GM21390 (cell line): Measurements from ENCODE around the gene KLK6.

ENCODE experiments used
- ATAC-seq: cut with Tn5 transposase; IDR thresholded peaks from one replicate; pipeline ENCODE4 v1.9.1; 2021; ENCODE audit not compliant: unreplicated experiment

Gene KLK6

GRCh38 chr19:50969413-50969760 lies at the start of gene KLK6:
KLK6 (minus strand) TSS chr19:50969591; CDS start chr19:50968104, 1,487 bp downstream.
- no peak for ATAC-seq

GRCh38 chr19:51018745-51019543 lies 49.6 kb upstream of the KLK6 start:
- no peak for ATAC-seq

GRCh38 chr19:51016798-51017683 lies 47.6 kb upstream of the KLK6 start:
- ATAC-seq: no peak

- ATAC-seq: no peak
These were observed 46.4 kb upstream of the KLK6 start for GRCh38 chr19:51015691-51016267.

- no peak for ATAC-seq
These were observed 44.9 kb upstream of the KLK6 start for GRCh38 chr19:51014242-51014641.

- ATAC-seq: no peak
These were observed 43.3 kb upstream of the KLK6 start for GRCh38 chr19:51012661-51013190.

- no peak for ATAC-seq
These were observed 40.8 kb upstream of the KLK6 start for GRCh38 chr19:51010066-51010795.

- no peak for ATAC-seq
These were observed 39.9 kb upstream of the KLK6 start for GRCh38 chr19:51009061-51009891.

- ATAC-seq: no peak
These were observed 38.1 kb upstream of the KLK6 start for GRCh38 chr19:51007488-51007887.

GRCh38 chr19:51006406-51006805 lies 37.0 kb upstream of the KLK6 start:
- ATAC-seq: no peak

- no peak for ATAC-seq
These were observed 35.9 kb upstream of the KLK6 start for GRCh38 chr19:51005248-51005647.

- ATAC-seq: no peak
These were observed 33.9 kb upstream of the KLK6 start for GRCh38 chr19:51003316-51003715.

GRCh38 chr19:51002542-51003311 lies 33.3 kb upstream of the KLK6 start:
- ATAC-seq: no peak

- ATAC-seq: no peak
These were observed 32.7 kb upstream of the KLK6 start for GRCh38 chr19:51002089-51002532.

- no peak for ATAC-seq
These were observed 32.1 kb upstream of the KLK6 start, which contains the start of gene KLK8 for GRCh38 chr19:51001515-51001914. KLK8 (minus strand) TSS chr19:51001604; CDS start chr19:51001167, 437 bp downstream.

- no peak for ATAC-seq
These were observed 31.6 kb upstream of the KLK6 start for GRCh38 chr19:51000981-51001380.

- no peak for ATAC-seq
These were observed 31.0 kb upstream of the KLK6 start for GRCh38 chr19:51000426-51000825.

GRCh38 chr19:50998686-50999085 lies 29.3 kb upstream of the KLK6 start:
- ATAC-seq: no peak

GRCh38 chr19:50998061-50998460 lies 28.7 kb upstream of the KLK6 start:
- ATAC-seq: no peak
